Panc1 (cell line): ENCODE results near the gene MSRB2.

ENCODE experiments used
- CTCF ChIP-seq: fragments of 450-650 bp; IDR thresholded peaks from 2 replicates; pipeline ENCODE4 v1.5.1; 2017; ENCODE audit warnings: mild to moderate bottlenecking
- REST ChIP-seq, 2 experiments: IDR thresholded peaks; 2 replicates each; pipeline ENCODE4 v1.6.1; 2011 to 2012; ENCODE audit warnings: low read depth in 2 of 2, control low read depth in 1 of 2, low read length in 1 of 2, mild to moderate bottlenecking in 1 of 2, moderate library complexity in 1 of 2; ENCODE audit not compliant: insufficient read depth in 1 of 2
- TCF7L2 ChIP-seq: IDR thresholded peaks from 2 replicates; pipeline ENCODE4 v1.6.1; 2011; ENCODE audit warnings: mild to moderate bottlenecking, low read depth, low read length, inconsistent platforms

GRCh38 chr10:23099079-23099478 is 3.7 kb downstream of the MSRB2 start:
- TF ChIP-seq CTCF: no peak
- no peak for TF ChIP-seq TCF7L2
- TF ChIP-seq REST (IDR thresholded peaks at IDR 0.05; ENCODE audit: insufficient read depth in 1 of 2, low read depth in 2 of 2, low read length in 1 of 2): no peak
